Esophagus muscularis mucosa (tissue), 4 donors: Measurements from ENCODE around the gene BEST4. TPM values are rescaled to one million over a fixed set of nuclear protein-coding genes. Genes with fewer than 3 reads are reported as not detected.
A peak's percentile ranks its signal among the peaks of the same experiment; 100 is the strongest.
"Not testable (repeated sequence)": the region's sequence is repeated elsewhere in the genome, so short reads cannot be mapped to it uniquely, and the experiment has no call there.

Source experiments
- DNase-seq: peaks from one replicate; pipeline ENCODE4 v3.0.0-alpha.2; 2017; ENCODE audit errors: extremely low spot score
- H3K27ac ChIP-seq, 4 donors: fragments of 200-600 bp; sonication (generic); replicated peaks in 1 of 4; 1 replicate in 3 of 4; 2 replicates in 1 of 4; pipeline ENCODE4 v1.5.1; 2016 to 2019; ENCODE audit warnings: mild to moderate bottlenecking in 1 of 4
- H3K27me3 ChIP-seq, 4 donors: fragments of 200-600 bp; sonication (generic); one replicate each; pipeline versions ENCODE4 v1.5.1 to v1.6.0; 2016 to 2019
- H3K36me3 ChIP-seq, 4 donors: fragments of 200-600 bp; sonication (generic); one replicate each; pipeline ENCODE4 v1.5.1; 2016 to 2019
- H3K4me1 ChIP-seq, 4 donors: fragments of 200-600 bp; sonication (generic); one replicate each; pipeline ENCODE4 v1.5.1; 2016 to 2019
- H3K4me3 ChIP-seq, 4 donors: fragments of 200-600 bp; sonication (generic); 1 replicate in 2 of 4; 2 replicates in 2 of 4; pipeline ENCODE4 v1.5.1; 2016 to 2019; ENCODE audit warnings: mild to moderate bottlenecking in 4 of 4, moderate library complexity in 1 of 4
- H3K9me3 ChIP-seq, 4 donors: fragments of 200-600 bp; sonication (generic); 1 replicate in 3 of 4; 2 replicates in 1 of 4; pipeline ENCODE4 v1.5.1; 2016 to 2019
- CTCF ChIP-seq, 3 experiments: fragments of 200-600 bp in 2 of 3; fragments of 450-650 bp in 1 of 3; sonication (generic) in 2 of 3; IDR thresholded peaks; one replicate each; pipeline ENCODE4 v1.5.1; 2017 to 2019; ENCODE audit warnings: antibody characterized with exemption in 3 of 3, mild to moderate bottlenecking in 2 of 3, moderate library complexity in 1 of 3
- EP300 ChIP-seq: sonication (generic); formaldehyde crosslinking; IDR thresholded peaks from one replicate; pipeline ENCODE4 v1.6.1; 2017; ENCODE audit warnings: antibody characterized with exemption
- POLR2A ChIP-seq: fragments of 450-650 bp; IDR thresholded peaks from one replicate; pipeline ENCODE4 v1.6.1; 2017; ENCODE audit warnings: antibody characterized with exemption, moderate library complexity, mild to moderate bottlenecking, low read depth
- POLR2AphosphoS5 ChIP-seq, 2 donors: sonication (generic); formaldehyde crosslinking; IDR thresholded peaks; one replicate each; pipeline ENCODE4 v1.6.1; 2017; ENCODE audit warnings: antibody characterized with exemption in 2 of 2
- WGBS: methylation state at CpG from one replicate; pipeline ENCODE4 v1.1.5; 2018; 5-methylcytosine and 5-hydroxymethylcytosine counted together
- intact Hi-C: fragments of 100-400 bp; cut with DNase I; formaldehyde crosslinking; loops from one replicate; pipeline ENCODE4 v1.15.1; 2023
- total RNA-seq, 4 donors: library from RNA; depleted of rRNA; stranded (reverse); fragments of >200 nt; gene quantifications; one replicate each; pipeline versions ENCODE4 v1.1.0 to v1.2.1, GENCODE V29; 2016

BEST4 gene
- total RNA-seq, 4 donors from 2014 or later, result 0.29 TPM; not detected in 3

DNA sequence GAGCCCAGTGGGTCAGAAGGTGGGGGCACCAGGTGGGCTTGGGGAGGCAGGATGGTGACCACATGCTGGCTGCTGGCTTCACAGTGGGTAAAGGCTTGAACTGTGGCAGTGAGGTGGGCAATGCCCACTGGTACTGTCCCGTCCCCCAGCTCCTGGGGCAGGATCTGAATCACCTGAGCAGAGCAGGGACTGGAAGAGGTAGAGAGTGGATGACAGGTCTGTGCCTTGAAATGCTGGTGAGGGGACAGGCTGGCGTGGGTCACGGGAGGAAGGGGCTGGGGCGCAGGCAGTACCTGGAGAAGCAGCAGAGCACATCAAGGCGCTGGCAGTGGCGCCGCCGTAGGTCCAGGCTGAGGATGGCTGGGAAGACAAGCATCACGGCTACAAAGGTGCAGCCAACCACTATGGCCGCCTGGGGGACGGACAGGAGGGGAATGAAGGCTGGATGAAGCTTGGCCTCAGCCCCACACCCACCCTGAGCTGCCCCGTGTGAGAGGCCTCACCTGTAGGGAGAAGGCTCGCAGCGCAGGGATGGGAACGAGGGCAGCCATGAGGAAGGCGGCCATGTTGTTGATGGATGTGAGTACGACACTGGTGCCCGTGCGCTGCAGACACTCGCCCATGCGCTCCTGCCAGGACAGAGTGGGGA lies 40.2 kb upstream of the BEST4 start:
- peaks cover 0 to 10% (median 7%) of the 10 kb centered on the region in 4 donors for H3K4me1 ChIP-seq

DNA sequence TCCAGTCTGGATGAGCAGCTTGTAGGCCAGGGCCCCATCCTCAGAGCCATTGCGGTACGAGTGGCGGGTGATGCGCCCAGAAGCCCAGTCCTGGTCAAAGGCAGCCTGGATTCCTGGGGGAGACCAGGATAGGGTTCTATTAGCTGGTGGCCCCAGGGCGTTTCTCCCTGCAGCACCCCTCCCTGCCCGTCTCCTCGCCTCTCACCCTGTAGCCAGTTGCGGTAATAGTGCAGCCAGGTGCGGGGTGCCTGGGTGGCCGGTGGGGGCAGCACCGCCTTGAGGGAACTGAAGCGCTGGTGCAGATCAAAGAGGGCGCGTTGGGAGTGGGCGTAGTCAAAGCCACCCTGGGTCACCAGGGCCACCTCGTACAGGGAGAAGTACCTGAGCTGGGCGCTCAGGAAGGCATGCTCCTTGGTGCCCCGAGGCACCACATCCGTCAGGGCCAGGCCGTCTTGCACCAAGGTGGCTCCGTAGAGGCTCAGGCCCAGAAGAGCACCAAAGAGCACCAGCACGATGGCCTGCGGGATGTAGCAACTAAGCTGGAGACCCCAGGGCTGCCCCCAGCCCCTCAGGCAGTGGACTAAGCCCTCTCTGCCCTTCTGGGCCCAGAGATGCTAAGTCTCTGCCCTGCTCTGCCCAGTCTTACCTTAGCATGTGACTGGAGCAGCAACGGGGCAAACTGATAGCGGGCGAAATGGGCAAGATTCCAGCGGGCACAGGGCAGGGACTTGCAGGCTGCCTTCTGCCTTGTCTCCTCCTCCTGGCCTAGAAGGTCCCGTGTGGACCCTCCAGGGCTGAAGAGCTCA lies 39.4 kb upstream of the BEST4 start:
- Histone ChIP-seq H3K27me3 (no peaks in the 10 kb centered on the region), H3K4me1 (peaks cover 0 to 10% (median 7%) of the 10 kb centered on the region in 4 donors), H3K4me3 (no peak overlapping the region), H3K27ac (peak overlapping the region in 1 of 4 donors; percentile 4), H3K9me3 (no peaks in the 10 kb centered on the region), H3K36me3 (peaks cover 0 to 18% (median 8%) of the 10 kb centered on the region in 4 donors)
- no peak for DNase-seq
- intact Hi-C loops, result no loop called here
- 86% methylated on average over 19 of the region's 28 CpGs for WGBS
- no peak for TF ChIP-seq POLR2AphosphoS5 (IDR thresholded peaks at IDR 0.05)
- TF ChIP-seq POLR2A, result no peak
- no peak for TF ChIP-seq EP300
- TF ChIP-seq CTCF (IDR thresholded peaks at IDR 0.05), result no peak

More for the DNA sequence above, 40.2 kb upstream of the BEST4 start:
- intact Hi-C loops, result no loop called here
- Histone ChIP-seq H3K36me3 (peaks cover 0 to 18% (median 8%) of the 10 kb centered on the region in 4 donors), H3K27me3 (no peaks in the 10 kb centered on the region), H3K9me3 (no peaks in the 10 kb centered on the region), H3K27ac (no peak overlapping the region), H3K4me3 (no peak overlapping the region)
- TF ChIP-seq POLR2AphosphoS5 (IDR thresholded peaks at IDR 0.05) (no peak), POLR2A (no peak), EP300 (no peak), CTCF (IDR thresholded peaks at IDR 0.05) (no peak)
- DNase-seq, result no peak
- WGBS, result 95% methylated on average over 18 of the region's 21 CpGs

GRCh38 chr1:44826375-44827196 lies 38.6 kb upstream of the BEST4 start:
- intact Hi-C loops, result no loop called here
- H3K4me3 ChIP-seq, result no peak overlapping the region
- no peak for DNase-seq
- TF ChIP-seq POLR2AphosphoS5 (IDR thresholded peaks at IDR 0.05) (peak; percentile 5 to 7), EP300 (no peak), CTCF (IDR thresholded peaks at IDR 0.05) (no peak), POLR2A (no peak)
- H3K27ac ChIP-seq, result peak overlapping the region in 3 of 4 donors; percentile 4 to 18 (median 5)
- no peaks in the 10 kb centered on the region for H3K27me3 ChIP-seq
- H3K9me3 ChIP-seq, result no peaks in the 10 kb centered on the region
- WGBS, result 50% methylated on average over 19 of the region's 24 CpGs
- peaks cover 0 to 18% (median 8%) of the 10 kb centered on the region in 4 donors for H3K36me3 ChIP-seq
- peaks cover 0 to 10% (median 7%) of the 10 kb centered on the region in 4 donors for H3K4me1 ChIP-seq

GRCh38 chr1:44824392-44824791 lies 36.4 kb upstream of the BEST4 start:
- not testable (repeated sequence) for H3K9me3 ChIP-seq, H3K27me3 ChIP-seq, H3K27ac ChIP-seq, DNase-seq, H3K4me3 ChIP-seq
- H3K4me1 ChIP-seq, result peaks cover 14 to 27% (median 21%) of the 10 kb centered on the region in 4 donors
- WGBS, result 91% methylated on average over 6 of the region's 6 CpGs
- intact Hi-C loops, result loop anchor here (5.0 kb wide), 1 partner anchor 37 kb away; the partner anchor contains the start of gene BEST4
- H3K36me3 ChIP-seq, result peaks cover 0 to 18% (median 8%) of the 10 kb centered on the region in 4 donors
